HepG2 (cell line): ENCODE data around the gene CCM2. TPM values are rescaled to one million over a fixed set of nuclear protein-coding genes. Genes with fewer than 3 reads are reported as not detected.

Source experiments
- FOXK2 ChIP-seq: fragments of 450-650 bp; IDR thresholded peaks from 2 replicates; pipeline ENCODE4 v1.6.1; 2016
- GTF2F1 ChIP-seq: fragments of 150-350 bp; IDR thresholded peaks from 2 replicates; pipeline ENCODE4 v1.6.1; 2014; ENCODE audit warnings: low read length
- HDAC2 ChIP-seq: sonication (generic); formaldehyde crosslinking; IDR thresholded peaks from 2 replicates; pipeline ENCODE4 v1.4.0; 2020; ENCODE audit warnings: missing genetic modification reagents
- NCOA2 ChIP-seq: sonication (generic); formaldehyde crosslinking; IDR thresholded peaks from 2 replicates; pipeline ENCODE4 v1.8.0; 2022; ENCODE audit warnings: inconsistent platforms
- PHF8 ChIP-seq: sonication (generic); formaldehyde crosslinking; IDR thresholded peaks from 2 replicates; pipeline ENCODE4 v1.5.0; 2020; ENCODE audit warnings: missing genetic modification reagents
- PITX1 ChIP-seq: sonication (generic); formaldehyde crosslinking; IDR thresholded peaks from 2 replicates; pipeline ENCODE4 v1.5.1; 2020; ENCODE audit warnings: mild to moderate bottlenecking, missing genetic modification reagents
- SALL1 ChIP-seq: sonication (generic); formaldehyde crosslinking; IDR thresholded peaks from 2 replicates; pipeline ENCODE4 v1.8.0; 2022; ENCODE audit warnings: mild to moderate bottlenecking, missing genetic modification reagents
- SRY ChIP-seq: sonication (generic); formaldehyde crosslinking; IDR thresholded peaks from 2 replicates; pipeline ENCODE4 v1.8.0; 2022; ENCODE audit warnings: mild to moderate bottlenecking, missing genetic modification reagents
- TBL1XR1 ChIP-seq: fragments of 150-350 bp; IDR thresholded peaks from 2 replicates; pipeline ENCODE4 v1.6.1; 2014; ENCODE audit warnings: borderline replicate concordance, low read length; ENCODE audit not compliant: partially characterized antibody
- ZFP90 ChIP-seq: sonication (generic); formaldehyde crosslinking; IDR thresholded peaks from 2 replicates; pipeline ENCODE4 v1.8.0; 2022; ENCODE audit warnings: missing genetic modification reagents, mild to moderate bottlenecking, inconsistent platforms, borderline replicate concordance
- ZFYVE20 ChIP-seq: sonication (generic); formaldehyde crosslinking; IDR thresholded peaks from 2 replicates; pipeline ENCODE4 v1.8.0; 2023; ENCODE audit warnings: low read depth, mild to moderate bottlenecking, moderate library complexity, missing genetic modification reagents, borderline replicate concordance
- ZNF430 ChIP-seq: sonication (generic); formaldehyde crosslinking; IDR thresholded peaks from 2 replicates; pipeline ENCODE4 v1.9.0; 2021; ENCODE audit warnings: mild to moderate bottlenecking, missing genetic modification reagents
- ZNF616 ChIP-seq: sonication (generic); formaldehyde crosslinking; IDR thresholded peaks from 2 replicates; pipeline ENCODE4 v1.5.0; 2020; ENCODE audit warnings: low read depth, mild to moderate bottlenecking, missing genetic modification reagents
- ZNF670 ChIP-seq: sonication (generic); formaldehyde crosslinking; IDR thresholded peaks from 2 replicates; pipeline ENCODE4 v1.8.0; 2022; ENCODE audit warnings: mild to moderate bottlenecking, missing genetic modification reagents, borderline replicate concordance
- ZNF746 ChIP-seq: sonication (generic); formaldehyde crosslinking; IDR thresholded peaks from 2 replicates; pipeline ENCODE4 v1.8.0; 2022; ENCODE audit warnings: mild to moderate bottlenecking, missing genetic modification reagents
- ZNF766 ChIP-seq: sonication (generic); formaldehyde crosslinking; IDR thresholded peaks from 2 replicates; pipeline ENCODE4 v1.5.0; 2020; ENCODE audit warnings: missing genetic modification reagents, borderline replicate concordance
- polyA plus RNA-seq, 8 experiments: library from polyadenylated mRNA; depleted of rRNA in 3 of 8; stranded (reverse) in 7 of 8; unstranded in 1 of 8; fragments of >200 nt; fragmentation: Illumina TruSeq in 4 of 8; extraction: Trizol in 4 of 8; gene quantifications; 2 replicates each; pipeline versions ENCODE4 v1.2.1 to v1.2.3, GENCODE V29; 2011 to 2016; ENCODE audit warnings: low read depth in 4 of 8, missing spikeins in 1 of 8, mixed read lengths in 1 of 8; ENCODE audit not compliant: insufficient read depth in 1 of 8
- total RNA-seq, 5 experiments: library from RNA; depleted of rRNA; stranded (reverse); fragments of >200 nt; fragmentation: Illumina TruSeq; extraction: Trizol; gene quantifications; 2 replicates each; pipeline ENCODE4 v1.2.3, GENCODE V29; 2016; ENCODE audit warnings: low read depth in 1 of 5
- TF ChIP-seq, protein P1 (sequence below): sonication (generic); formaldehyde crosslinking; IDR thresholded peaks from 2 replicates; pipeline ENCODE4 v1.4.0; 2020; ENCODE audit warnings: missing genetic modification reagents
- TF ChIP-seq, protein P2 (sequence below): sonication (generic); formaldehyde crosslinking; IDR thresholded peaks from 2 replicates; pipeline ENCODE4 v1.5.1; 2020; ENCODE audit warnings: missing genetic modification reagents, mild to moderate bottlenecking, borderline replicate concordance
- TF ChIP-seq, protein P3 (sequence below): sonication (generic); formaldehyde crosslinking; IDR thresholded peaks from 2 replicates; pipeline ENCODE4 v1.4.0; 2020; ENCODE audit warnings: low read depth, mild to moderate bottlenecking, missing genetic modification reagents
- TF ChIP-seq, protein P4 (sequence below): sonication (generic); IDR thresholded peaks from 2 replicates; pipeline ENCODE4 v1.6.1; 2016; ENCODE audit warnings: low read depth, borderline replicate concordance
- TF ChIP-seq, protein P5 (sequence below): sonication (generic); formaldehyde crosslinking; IDR thresholded peaks from 2 replicates; pipeline ENCODE4 v1.5.0; 2020; ENCODE audit warnings: mild to moderate bottlenecking, missing genetic modification reagents

Gene CCM2
- total and polyA plus RNA-seq, 2 of the 13 experiments (the other 11 are each of a cell fraction or from before 2014, with no cell fraction given), result 13.7 to 15.8 TPM

DNA sequence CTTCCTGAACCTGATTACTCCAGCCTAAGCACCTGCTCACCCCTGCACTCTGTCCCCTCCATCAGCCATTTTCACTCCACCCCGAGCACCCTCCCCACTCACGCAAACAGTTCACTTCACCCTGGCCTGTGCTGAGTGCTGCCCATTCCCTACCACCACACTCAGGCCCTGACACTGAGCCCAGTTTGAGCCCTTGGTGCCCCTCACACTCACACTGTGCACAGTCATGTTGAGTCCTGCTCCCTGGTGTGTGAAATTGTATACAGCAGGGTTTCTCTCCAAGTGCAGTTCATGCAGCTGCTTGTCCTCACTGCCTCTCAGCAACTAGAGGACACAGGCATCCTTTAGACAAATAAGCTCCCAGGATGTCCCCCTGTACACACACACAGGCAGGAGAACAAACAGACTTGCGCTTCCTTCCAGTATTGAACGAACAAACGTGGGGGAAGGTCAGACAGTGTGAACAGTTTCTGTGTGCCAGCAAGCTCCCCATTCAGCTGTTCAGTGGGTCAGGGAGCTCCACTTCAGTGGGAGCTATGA lies 28.0 kb upstream of the CCM2 start (continued):
- TF ChIP-seq, protein P1, sequence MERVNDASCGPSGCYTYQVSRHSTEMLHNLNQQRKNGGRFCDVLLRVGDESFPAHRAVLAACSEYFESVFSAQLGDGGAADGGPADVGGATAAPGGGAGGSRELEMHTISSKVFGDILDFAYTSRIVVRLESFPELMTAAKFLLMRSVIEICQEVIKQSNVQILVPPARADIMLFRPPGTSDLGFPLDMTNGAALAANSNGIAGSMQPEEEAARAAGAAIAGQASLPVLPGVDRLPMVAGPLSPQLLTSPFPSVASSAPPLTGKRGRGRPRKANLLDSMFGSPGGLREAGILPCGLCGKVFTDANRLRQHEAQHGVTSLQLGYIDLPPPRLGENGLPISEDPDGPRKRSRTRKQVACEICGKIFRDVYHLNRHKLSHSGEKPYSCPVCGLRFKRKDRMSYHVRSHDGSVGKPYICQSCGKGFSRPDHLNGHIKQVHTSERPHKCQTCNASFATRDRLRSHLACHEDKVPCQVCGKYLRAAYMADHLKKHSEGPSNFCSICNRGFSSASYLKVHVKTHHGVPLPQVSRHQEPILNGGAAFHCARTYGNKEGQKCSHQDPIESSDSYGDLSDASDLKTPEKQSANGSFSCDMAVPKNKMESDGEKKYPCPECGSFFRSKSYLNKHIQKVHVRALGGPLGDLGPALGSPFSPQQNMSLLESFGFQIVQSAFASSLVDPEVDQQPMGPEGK (CRISPR knock-in tag), result peak; percentile 57
- TF ChIP-seq PHF8 (CRISPR knock-in tag) (no peak; the same call in 1 of the 2 replicates), NCOA2 (CRISPR knock-in tag) (peak; percentile 77), ZFP90 (CRISPR knock-in tag) (no peak), ZFYVE20 (no peak), HDAC2 (CRISPR knock-in tag) (peak; percentile 79; the same call in 1 of the 2 replicates), SALL1 (CRISPR knock-in tag) (peak; percentile 48; the same call in 1 of the 2 replicates), PITX1 (peak; percentile 48; the same call in 1 of the 2 replicates), ZNF670 (CRISPR knock-in tag) (no peak; the same call in 1 of the 2 replicates), SRY (0 out of 2 replicates have a peak, but pooled peaks have one; percentile 48), ZNF766 (CRISPR knock-in tag) (0 out of 2 replicates have a peak, but pooled peaks have one; percentile 40), ZNF616 (CRISPR knock-in tag) (no peak), GTF2F1 (no peak), TBL1XR1 (no peak), ZNF746 (CRISPR knock-in tag) (0 out of 2 replicates have a peak, but pooled peaks have one; percentile 67), ZNF430 (peak; percentile 58; the same call in 1 of the 2 replicates), FOXK2 (no peak)
- TF ChIP-seq, protein P2, sequence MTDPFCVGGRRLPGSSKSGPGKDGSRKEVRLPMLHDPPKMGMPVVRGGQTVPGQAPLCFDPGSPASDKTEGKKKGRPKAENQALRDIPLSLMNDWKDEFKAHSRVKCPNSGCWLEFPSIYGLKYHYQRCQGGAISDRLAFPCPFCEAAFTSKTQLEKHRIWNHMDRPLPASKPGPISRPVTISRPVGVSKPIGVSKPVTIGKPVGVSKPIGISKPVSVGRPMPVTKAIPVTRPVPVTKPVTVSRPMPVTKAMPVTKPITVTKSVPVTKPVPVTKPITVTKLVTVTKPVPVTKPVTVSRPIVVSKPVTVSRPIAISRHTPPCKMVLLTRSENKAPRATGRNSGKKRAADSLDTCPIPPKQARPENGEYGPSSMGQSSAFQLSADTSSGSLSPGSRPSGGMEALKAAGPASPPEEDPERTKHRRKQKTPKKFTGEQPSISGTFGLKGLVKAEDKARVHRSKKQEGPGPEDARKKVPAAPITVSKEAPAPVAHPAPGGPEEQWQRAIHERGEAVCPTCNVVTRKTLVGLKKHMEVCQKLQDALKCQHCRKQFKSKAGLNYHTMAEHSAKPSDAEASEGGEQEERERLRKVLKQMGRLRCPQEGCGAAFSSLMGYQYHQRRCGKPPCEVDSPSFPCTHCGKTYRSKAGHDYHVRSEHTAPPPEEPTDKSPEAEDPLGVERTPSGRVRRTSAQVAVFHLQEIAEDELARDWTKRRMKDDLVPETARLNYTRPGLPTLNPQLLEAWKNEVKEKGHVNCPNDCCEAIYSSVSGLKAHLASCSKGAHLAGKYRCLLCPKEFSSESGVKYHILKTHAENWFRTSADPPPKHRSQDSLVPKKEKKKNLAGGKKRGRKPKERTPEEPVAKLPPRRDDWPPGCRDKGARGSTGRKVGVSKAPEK (CRISPR knock-in tag), result peak; percentile 59; the same call in 1 of the 2 replicates
- TF ChIP-seq, protein P3, sequence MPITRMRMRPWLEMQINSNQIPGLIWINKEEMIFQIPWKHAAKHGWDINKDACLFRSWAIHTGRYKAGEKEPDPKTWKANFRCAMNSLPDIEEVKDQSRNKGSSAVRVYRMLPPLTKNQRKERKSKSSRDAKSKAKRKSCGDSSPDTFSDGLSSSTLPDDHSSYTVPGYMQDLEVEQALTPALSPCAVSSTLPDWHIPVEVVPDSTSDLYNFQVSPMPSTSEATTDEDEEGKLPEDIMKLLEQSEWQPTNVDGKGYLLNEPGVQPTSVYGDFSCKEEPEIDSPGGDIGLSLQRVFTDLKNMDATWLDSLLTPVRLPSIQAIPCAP, result no peak
- TF ChIP-seq, protein P4, sequence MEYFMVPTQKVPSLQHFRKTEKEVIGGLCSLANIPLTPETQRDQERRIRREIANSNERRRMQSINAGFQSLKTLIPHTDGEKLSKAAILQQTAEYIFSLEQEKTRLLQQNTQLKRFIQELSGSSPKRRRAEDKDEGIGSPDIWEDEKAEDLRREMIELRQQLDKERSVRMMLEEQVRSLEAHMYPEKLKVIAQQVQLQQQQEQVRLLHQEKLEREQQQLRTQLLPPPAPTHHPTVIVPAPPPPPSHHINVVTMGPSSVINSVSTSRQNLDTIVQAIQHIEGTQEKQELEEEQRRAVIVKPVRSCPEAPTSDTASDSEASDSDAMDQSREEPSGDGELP, result peak; percentile 67; the same call in 1 of the 2 replicates
- TF ChIP-seq, protein P5, sequence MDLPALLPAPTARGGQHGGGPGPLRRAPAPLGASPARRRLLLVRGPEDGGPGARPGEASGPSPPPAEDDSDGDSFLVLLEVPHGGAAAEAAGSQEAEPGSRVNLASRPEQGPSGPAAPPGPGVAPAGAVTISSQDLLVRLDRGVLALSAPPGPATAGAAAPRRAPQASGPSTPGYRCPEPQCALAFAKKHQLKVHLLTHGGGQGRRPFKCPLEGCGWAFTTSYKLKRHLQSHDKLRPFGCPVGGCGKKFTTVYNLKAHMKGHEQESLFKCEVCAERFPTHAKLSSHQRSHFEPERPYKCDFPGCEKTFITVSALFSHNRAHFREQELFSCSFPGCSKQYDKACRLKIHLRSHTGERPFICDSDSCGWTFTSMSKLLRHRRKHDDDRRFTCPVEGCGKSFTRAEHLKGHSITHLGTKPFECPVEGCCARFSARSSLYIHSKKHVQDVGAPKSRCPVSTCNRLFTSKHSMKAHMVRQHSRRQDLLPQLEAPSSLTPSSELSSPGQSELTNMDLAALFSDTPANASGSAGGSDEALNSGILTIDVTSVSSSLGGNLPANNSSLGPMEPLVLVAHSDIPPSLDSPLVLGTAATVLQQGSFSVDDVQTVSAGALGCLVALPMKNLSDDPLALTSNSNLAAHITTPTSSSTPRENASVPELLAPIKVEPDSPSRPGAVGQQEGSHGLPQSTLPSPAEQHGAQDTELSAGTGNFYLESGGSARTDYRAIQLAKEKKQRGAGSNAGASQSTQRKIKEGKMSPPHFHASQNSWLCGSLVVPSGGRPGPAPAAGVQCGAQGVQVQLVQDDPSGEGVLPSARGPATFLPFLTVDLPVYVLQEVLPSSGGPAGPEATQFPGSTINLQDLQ (CRISPR knock-in tag), result no peak
